Hair follicle dermal papilla cell (primary cell): ENCODE data around the gene PCK1. TPM values are rescaled to one million over a fixed set of nuclear protein-coding genes. Genes with fewer than 3 reads are reported as not detected.

Experiments
- total RNA-seq: library from RNA; depleted of rRNA; stranded (reverse); fragments of >200 nt; gene quantifications from 2 replicates; pipeline ENCODE4 v1.2.3, GENCODE V29; 2012

Gene PCK1
- total RNA-seq, result not detected in 2 replicates

DNA sequence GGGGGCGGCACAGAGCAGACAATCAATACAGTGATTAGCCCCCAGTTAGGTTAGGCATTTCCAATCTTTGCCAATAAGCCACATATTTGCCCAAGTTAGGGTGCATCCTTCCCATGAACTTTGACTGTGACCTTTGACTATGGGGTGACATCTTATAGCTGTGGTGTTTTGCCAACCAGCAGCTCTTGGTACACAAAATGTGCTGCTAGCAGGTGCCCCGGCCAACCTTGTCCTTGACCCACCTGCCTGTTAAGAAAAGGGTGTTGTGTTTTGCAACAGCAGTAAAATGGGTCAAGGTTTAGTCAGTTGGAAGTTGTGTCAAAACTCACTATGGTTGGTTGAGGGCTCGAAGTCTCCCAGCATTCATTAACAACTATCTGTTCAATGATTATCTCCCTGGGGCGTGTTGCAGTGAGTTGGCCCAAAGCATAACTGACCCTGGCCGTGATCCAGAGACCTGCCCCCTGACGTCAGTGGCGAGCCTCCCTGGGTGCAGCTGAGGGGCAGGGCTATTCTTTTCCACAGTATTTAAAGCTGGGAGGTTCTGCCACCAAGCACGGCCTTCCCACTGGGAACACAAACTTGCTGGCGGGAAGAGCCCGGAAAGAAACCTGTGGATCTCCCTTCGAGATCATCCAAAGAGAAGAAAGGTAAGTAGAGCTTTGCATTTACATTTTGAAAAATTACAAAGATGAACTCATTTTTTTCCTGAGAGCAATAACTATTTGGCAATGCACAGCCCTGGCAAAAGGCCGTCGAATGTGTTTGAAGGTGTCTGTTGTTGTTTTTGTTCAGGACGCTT is at the start of gene PCK1:
PCK1 (plus strand) TSS at position 557 of the 802 bp plus-strand sequence. CDS start 302 bp downstream, outside the sequence.

DNA sequence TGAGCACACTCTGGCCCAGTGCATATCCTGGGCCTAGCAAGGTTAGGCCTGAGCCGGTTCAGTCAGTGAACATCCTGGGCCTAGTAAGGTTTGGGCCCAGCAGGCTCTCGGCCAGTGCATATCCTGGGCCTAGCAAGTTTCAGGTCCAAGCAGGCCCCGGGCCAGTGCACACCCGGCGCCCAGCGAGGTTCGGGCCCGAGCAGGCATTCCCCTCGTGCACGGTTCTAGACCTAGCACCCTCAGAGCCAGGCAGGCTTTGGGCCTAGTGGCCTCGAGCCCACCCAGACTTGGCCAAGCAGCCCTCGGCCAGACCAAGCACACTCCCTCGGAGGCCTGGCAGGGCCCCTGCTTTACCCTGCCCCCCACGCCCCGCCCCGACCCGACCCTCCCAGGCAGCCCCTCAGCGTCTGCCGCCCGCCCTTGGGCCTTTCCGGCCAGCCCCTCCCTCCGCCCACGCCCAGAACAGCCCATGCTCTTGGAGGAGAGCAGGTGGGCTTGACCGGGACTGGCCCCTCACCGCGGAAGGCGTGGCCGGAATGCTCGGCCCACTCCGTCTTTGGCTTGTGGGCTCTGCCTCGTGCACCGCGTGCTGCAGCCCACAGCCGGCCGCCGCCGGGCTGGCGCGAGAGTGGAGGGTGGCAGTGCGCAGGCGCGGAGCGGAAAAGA is 36.3 kb upstream of the PCK1 start, which contains the start of gene CTCFL:
CTCFL (minus strand) TSS at position 630 of the 666 bp plus-strand sequence. CDS start 935 bp downstream, outside the sequence.

Other genes with a start within 250 kb of the PCK1 start
- gene SPO11, start 231.3 kb upstream of the PCK1 start, total RNA-seq, result not detected in 2 replicates
- 25.0 and 28.6 TPM in 2 replicates for gene RAE1, start 209.9 kb upstream of the PCK1 start, total RNA-seq
- 7.2 and 7.3 TPM in 2 replicates for gene RBM38, start 169.7 kb upstream of the PCK1 start, total RNA-seq
- not detected in 2 replicates for gene CTCFL, start 36.0 kb upstream of the PCK1 start, total RNA-seq
- gene ZBP1, start 59.3 kb downstream of the PCK1 start, total RNA-seq, result not detected in 2 replicates
- 13.8 and 16.8 TPM in 2 replicates for gene PMEPA1, start 148.9 kb downstream of the PCK1 start, total RNA-seq